ENCODE results near the gene SERP2.

GRCh38 chr13:44351505-44351854 lies 22.1 kb upstream of the SERP2 start:
- TF ChIP-seq ZNF274 (IDR thresholded peaks at IDR 0.05; ENCODE audit: low read depth, low read length) (no peak), YY1 (IDR thresholded peaks at IDR 0.05; ENCODE audit: insufficient read depth, insufficient read length) (no peak), SUZ12 (IDR thresholded peaks at IDR 0.05; ENCODE audit: extremely low read depth, insufficient read depth, insufficient read length) (no peak)

All from NT2/D1 (cell line).